Mesodermal cell (in vitro differentiated cells): ENCODE results near the gene HTATSF1.

Experiments used
- H3K27ac ChIP-seq: 2 replicates; pipeline ENCODE4 v1.7.0; 2013; ENCODE audit warnings: mild to moderate bottlenecking, low read depth, low read length, moderate library complexity; ENCODE audit not compliant: severe bottlenecking
- H3K36me3 ChIP-seq: 2 replicates; pipeline ENCODE4 v1.7.1; 2013; ENCODE audit warnings: mild to moderate bottlenecking, low read length, moderate library complexity; ENCODE audit not compliant: control insufficient read depth, insufficient read depth
- H3K4me1 ChIP-seq: one replicate; pipeline ENCODE4 v1.7.1; 2013; ENCODE audit warnings: mild to moderate bottlenecking, low read length; ENCODE audit not compliant: insufficient read depth, control insufficient read depth, poor library complexity, severe bottlenecking
- H3K4me3 ChIP-seq: 2 replicates; pipeline ENCODE4 v1.7.0; 2013; ENCODE audit warnings: low read length, control low read depth, mild to moderate bottlenecking; ENCODE audit not compliant: insufficient read depth, poor library complexity, severe bottlenecking; ENCODE audit errors: extremely low read depth
- H3K9me3 ChIP-seq: 2 replicates; pipeline ENCODE4 v1.7.1; 2013; ENCODE audit warnings: mild to moderate bottlenecking, low read length, moderate library complexity; ENCODE audit not compliant: control insufficient read depth
- WGBS, 2 experiments: methylation state at CpG; one replicate each; pipeline ENCODE4 v1.1.5; 2013; ENCODE audit warnings: missing lambda C conversion rate in 2 of 2; ENCODE audit not compliant: insufficient coverage in 2 of 2; 5-methylcytosine and 5-hydroxymethylcytosine counted together

Gene HTATSF1

DNA sequence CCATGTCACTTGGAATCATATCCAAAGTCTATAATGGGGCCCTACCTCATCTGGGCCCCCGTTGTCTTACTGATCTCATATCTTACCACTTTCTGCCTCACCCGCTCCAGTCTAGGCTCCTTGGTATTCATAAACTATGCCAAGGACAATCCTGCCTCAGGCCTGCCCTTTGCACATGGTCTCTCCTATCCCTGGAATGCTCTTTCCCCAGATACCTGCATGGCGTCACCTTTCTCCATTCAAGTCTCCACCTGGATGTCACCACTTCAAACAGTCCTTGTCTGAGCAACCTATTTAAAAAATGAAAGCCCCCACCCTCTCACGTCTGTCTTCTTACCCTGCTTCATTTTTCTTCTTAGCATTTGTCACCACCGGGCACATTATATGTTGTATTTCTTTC is 42.8 kb downstream of the HTATSF1 start:
- WGBS, 2 experiments = 73 to 92% methylated on average over 2 to 4 of the region's 5 CpGs
- no peak overlapping the region for H3K4me3 ChIP-seq
- H3K4me1 ChIP-seq = no peaks in the 10 kb centered on the region
- H3K27ac ChIP-seq = no peak overlapping the region
- no peaks in the 10 kb centered on the region for H3K36me3 ChIP-seq
- no peaks in the 10 kb centered on the region for H3K9me3 ChIP-seq

DNA sequence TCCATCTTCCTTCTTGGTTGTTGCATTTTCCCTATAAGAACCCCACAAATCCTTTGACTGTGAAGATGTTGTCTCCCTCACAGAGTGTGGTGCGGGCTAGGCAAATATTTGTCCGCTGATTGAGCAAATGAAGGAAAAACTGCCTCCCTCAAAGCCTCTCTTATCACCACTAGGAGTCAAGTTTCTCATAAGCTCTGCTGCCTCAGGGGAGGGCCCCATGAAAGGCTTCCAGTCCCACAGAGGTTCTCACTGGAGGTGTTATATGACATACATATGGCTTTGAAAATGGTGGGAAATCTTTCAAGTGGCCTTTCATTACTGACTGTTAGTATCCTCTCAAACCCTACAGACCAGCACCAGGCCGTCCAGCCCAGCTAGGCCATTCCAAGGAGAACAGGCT is 43.9 kb downstream of the HTATSF1 start:
- WGBS, 2 experiments = 80 to 100% methylated on average over 1 of the region's 3 CpGs
- H3K36me3 ChIP-seq = no peaks in the 10 kb centered on the region
- no peak overlapping the region for H3K27ac ChIP-seq
- H3K4me1 ChIP-seq = no peaks in the 10 kb centered on the region
- H3K4me3 ChIP-seq = no peak overlapping the region
- H3K9me3 ChIP-seq = no peaks in the 10 kb centered on the region

DNA sequence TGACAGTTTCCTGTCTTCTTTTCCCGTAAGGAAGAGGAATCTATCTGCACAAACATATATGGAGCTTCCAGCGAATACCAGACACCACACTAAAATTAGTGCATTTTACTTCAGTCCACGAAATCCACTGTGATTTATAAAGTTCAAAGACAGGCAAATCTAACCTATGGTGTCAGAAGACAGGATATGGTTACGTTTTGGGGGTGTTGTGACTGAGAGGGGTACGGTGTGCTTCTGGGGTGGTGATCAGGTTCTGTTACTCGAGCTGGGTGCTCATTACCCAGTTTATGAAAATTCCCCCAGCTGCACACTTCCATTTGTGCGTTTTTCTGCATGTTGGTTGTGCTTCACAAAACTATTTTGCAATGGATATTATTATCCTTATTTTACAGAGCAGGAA is 44.9 kb downstream of the HTATSF1 start:
- Histone ChIP-seq H3K4me3 (no peak overlapping the region), H3K9me3 (no peaks in the 10 kb centered on the region), H3K4me1 (no peaks in the 10 kb centered on the region), H3K36me3 (no peaks in the 10 kb centered on the region), H3K27ac (no peak overlapping the region)
- no CpG with 5 or more reads among the region's 7 CpGs for WGBS, 2 experiments

DNA sequence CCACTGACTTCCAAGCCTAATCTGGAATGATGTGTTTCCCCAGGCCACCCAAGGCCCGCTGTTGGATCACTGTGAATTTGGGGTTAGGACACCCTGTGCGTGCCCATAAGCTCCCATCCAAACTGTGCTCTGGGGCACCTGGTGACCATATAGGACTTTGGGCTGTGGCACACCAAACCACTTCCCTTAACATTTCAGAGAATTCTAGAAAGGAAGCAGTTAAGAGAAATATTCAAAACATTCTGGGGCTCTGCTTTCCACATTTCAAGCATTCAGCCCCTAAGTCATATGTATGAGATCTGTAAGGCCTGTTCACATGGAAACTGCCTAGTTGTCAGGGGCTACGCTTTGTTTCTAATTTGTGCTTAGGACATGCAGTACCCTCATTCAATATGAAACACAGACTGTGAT is 49.0 kb downstream of the HTATSF1 start:
- WGBS, 2 experiments = 83 to 100% methylated on average over 1 of the region's 3 CpGs
- Histone ChIP-seq H3K36me3 (no peaks in the 10 kb centered on the region), H3K4me1 (no peaks in the 10 kb centered on the region), H3K9me3 (no peaks in the 10 kb centered on the region), H3K27ac (no peak overlapping the region), H3K4me3 (no peak overlapping the region)

DNA sequence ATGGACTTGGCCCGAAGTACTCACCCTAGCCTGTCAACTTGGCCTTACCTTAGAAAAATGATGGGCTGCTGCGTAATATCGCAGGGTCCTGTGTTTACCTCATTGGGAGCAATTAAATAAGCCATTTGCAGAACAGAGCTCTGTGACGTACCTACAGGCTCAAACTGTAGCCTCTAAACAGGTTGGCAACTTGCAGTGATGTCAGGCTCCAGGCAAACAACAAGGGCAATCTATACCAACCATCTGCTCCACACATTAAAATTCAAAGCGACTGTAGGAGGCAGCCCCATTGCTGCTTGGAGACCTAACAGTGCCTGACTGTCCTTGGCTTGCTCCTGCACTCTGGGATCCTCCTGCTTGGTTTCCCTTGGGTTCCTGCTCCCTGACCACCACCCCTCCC is 51.8 kb downstream of the HTATSF1 start:
- 90 to 97% methylated on average over 2 to 5 of the region's 5 CpGs for WGBS, 2 experiments

DNA sequence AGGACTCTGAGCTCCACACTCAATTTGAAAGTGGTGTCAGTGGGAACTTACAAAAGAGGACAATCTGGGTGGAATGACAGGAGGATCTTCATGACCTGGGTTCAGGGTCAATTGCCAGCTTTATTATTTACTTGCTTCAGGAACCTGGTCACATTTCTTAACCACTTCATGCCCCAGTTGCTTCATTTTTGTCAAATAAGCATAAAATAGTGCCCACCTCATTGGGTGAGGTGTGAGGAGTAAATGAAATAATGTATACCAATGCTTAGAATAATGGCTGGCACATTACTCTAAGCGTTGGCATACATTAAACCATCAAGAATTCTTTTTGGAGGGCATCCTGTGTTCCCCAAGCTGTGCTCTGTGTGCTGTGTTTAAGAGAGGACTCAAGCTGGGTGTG is 54.0 kb downstream of the HTATSF1 start:
- Histone ChIP-seq H3K4me3 (no peak overlapping the region), H3K4me1 (no peaks in the 10 kb centered on the region), H3K36me3 (no peaks in the 10 kb centered on the region), H3K9me3 (no peaks in the 10 kb centered on the region), H3K27ac (no peak overlapping the region)
- no CpG with 5 or more reads among the region's 1 CpG for WGBS, 2 experiments

More for the DNA sequence above, 51.8 kb downstream of the HTATSF1 start:
- no peaks in the 10 kb centered on the region for H3K9me3 ChIP-seq
- no peaks in the 10 kb centered on the region for H3K36me3 ChIP-seq
- H3K4me1 ChIP-seq = no peaks in the 10 kb centered on the region
- no peak overlapping the region for H3K4me3 ChIP-seq
- H3K27ac ChIP-seq = no peak overlapping the region

DNA sequence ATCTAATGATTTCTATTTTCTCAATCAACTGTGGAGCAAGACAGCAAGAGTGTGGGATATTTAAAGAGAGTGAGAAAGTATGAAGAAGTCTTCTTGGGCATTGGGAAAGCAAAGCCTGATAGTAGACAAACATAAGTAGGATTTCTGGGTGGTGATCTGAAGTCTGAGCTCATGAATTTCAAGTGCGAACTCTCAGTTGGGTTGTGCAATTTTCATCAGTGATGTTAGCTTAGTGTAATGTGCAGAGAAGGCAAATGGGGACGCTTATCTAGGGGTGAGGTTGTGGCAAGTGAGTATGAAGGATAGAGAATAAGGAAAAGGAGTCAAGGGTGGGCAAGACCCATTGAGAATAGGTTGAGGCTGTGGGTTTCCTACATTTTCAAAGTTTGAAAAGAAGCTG is 58.3 kb downstream of the HTATSF1 start:
- no peaks in the 10 kb centered on the region for H3K9me3 ChIP-seq
- 83% methylated on average over 2 of the region's 2 CpGs; no CpG with 5 or more reads in 1 of the 2 experiments for WGBS, 2 experiments
- no peaks in the 10 kb centered on the region for H3K36me3 ChIP-seq

More for the DNA sequence above, 58.3 kb downstream of the HTATSF1 start:
- no peaks in the 10 kb centered on the region for H3K4me1 ChIP-seq
- H3K4me3 ChIP-seq = no peak overlapping the region
- no peak overlapping the region for H3K27ac ChIP-seq
